ENCODE data around the gene ITGB1BP1. TPM values are rescaled to one million over a fixed set of nuclear protein-coding genes. Genes with fewer than 3 reads are reported as not detected.

The ITGB1BP1 gene
- total and polyA plus RNA-seq, 10 of the 15 experiments (the other 5 are each of a cell fraction or from before 2014, with no cell fraction given), result 50.2 to 273 (median 97.2) TPM

GRCh38 chr2:9391961-9392720, 31.2 kb downstream of the ITGB1BP1 start (continued):
- TF ChIP-seq NFYB (IDR thresholded peaks at IDR 0.05; ENCODE audit: insufficient read depth, low read depth, low read length) (no peak), MEF2A (IDR thresholded peaks at IDR 0.05; ENCODE audit: insufficient read depth, low read depth, low read length) (no peak)

GRCh38 chr2:9390991-9391390, 32.3 kb downstream of the ITGB1BP1 start:
- no peak overlapping the region for H3K4me2 ChIP-seq (ENCODE audit: control insufficient read depth, insufficient read depth)
- H3K9ac ChIP-seq (ENCODE audit: control insufficient read depth, insufficient read depth, low read length), result no peak overlapping the region
- H3K79me2 ChIP-seq (ENCODE audit: control insufficient read depth, insufficient read depth, low read length), result no peaks in the 10 kb centered on the region
- RAD21 ChIA-PET (ENCODE audit: unreplicated experiment), result no interaction called here
- ATAC-seq (no peak), DNase-seq (ENCODE audit: low read depth, low spot score) (no peak), FAIRE-seq (no peak)
- H2AFZ ChIP-seq (ENCODE audit: control insufficient read depth, low read depth, low read length), result no peak overlapping the region
- no peak overlapping the region for H3K4me3 ChIP-seq
- intact Hi-C loops (cut with micrococcal nuclease; ENCODE audit: unreplicated experiment), result no loop called here
- H3K9me3 ChIP-seq (replicated peaks; ENCODE audit: control insufficient read depth, insufficient read depth, low read length), result no peaks in the 10 kb centered on the region; the same call in 2 of the 3 replicates
- no peaks in the 10 kb centered on the region for H3K36me3 ChIP-seq (ENCODE audit: control insufficient read depth in 2 of 2, insufficient read depth in 2 of 2, low read length in 1 of 2)
- TF ChIP-seq, protein P1, sequence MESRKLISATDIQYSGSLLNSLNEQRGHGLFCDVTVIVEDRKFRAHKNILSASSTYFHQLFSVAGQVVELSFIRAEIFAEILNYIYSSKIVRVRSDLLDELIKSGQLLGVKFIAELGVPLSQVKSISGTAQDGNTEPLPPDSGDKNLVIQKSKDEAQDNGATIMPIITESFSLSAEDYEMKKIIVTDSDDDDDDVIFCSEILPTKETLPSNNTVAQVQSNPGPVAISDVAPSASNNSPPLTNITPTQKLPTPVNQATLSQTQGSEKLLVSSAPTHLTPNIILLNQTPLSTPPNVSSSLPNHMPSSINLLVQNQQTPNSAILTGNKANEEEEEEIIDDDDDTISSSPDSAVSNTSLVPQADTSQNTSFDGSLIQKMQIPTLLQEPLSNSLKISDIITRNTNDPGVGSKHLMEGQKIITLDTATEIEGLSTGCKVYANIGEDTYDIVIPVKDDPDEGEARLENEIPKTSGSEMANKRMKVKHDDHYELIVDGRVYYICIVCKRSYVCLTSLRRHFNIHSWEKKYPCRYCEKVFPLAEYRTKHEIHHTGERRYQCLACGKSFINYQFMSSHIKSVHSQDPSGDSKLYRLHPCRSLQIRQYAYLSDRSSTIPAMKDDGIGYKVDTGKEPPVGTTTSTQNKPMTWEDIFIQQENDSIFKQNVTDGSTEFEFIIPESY (IDR thresholded peaks at IDR 0.05), result no peak
- TF ChIP-seq HDGF (IDR thresholded peaks at IDR 0.05), result no peak
- no peak for TF ChIP-seq MYC (IDR thresholded peaks at IDR 0.05; ENCODE audit: insufficient read depth, insufficient read length, insufficient replicate concordance, low read length, severe bottlenecking)
- no peak for TF ChIP-seq EED (IDR thresholded peaks at IDR 0.05; ENCODE audit: low read depth)
- TF ChIP-seq, protein P2, sequence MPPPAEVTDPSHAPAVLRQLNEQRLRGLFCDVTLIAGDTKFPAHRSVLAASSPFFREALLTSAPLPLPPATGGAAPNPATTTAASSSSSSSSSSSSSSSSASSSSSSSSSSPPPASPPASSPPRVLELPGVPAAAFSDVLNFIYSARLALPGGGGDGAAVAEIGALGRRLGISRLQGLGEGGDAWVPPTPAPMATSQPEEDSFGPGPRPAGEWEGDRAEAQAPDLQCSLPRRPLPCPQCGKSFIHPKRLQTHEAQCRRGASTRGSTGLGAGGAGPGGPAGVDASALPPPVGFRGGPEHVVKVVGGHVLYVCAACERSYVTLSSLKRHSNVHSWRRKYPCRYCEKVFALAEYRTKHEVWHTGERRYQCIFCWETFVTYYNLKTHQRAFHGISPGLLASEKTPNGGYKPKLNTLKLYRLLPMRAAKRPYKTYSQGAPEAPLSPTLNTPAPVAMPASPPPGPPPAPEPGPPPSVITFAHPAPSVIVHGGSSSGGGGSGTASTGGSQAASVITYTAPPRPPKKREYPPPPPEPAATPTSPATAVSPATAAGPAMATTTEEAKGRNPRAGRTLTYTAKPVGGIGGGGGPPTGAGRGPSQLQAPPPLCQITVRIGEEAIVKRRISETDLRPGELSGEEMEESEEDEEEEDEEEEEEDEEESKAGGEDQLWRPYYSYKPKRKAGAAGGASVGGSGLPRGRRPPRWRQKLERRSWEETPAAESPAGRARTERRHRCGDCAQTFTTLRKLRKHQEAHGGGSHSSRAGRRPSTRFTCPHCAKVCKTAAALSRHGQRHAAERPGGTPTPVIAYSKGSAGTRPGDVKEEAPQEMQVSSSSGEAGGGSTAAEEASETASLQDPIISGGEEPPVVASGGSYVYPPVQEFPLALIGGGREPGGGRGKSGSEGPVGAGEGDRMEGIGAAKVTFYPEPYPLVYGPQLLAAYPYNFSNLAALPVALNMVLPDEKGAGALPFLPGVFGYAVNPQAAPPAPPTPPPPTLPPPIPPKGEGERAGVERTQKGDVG (CRISPR knock-in tag; IDR thresholded peaks at IDR 0.05), result no peak
- TF ChIP-seq IRF4 (IDR thresholded peaks at IDR 0.05; ENCODE audit: low read depth, low read length), result no peak
- no peak for TF ChIP-seq IRF5 (IDR thresholded peaks at IDR 0.05; ENCODE audit: borderline replicate concordance)
- no TSS peak for BruUV-seq (replicated peaks)
- POLR2A ChIA-PET, result no interaction called here
- WGBS (ENCODE audit: insufficient coverage, insufficient replicate concordance, low lambda C conversion rate, missing lambda C conversion rate), result 56% methylated on average over 19 of the region's 19 CpGs
- H4K20me1 ChIP-seq (ENCODE audit: control insufficient read depth, insufficient read depth), result no peaks in the 10 kb centered on the region
- no peak overlapping the region for H3K27ac ChIP-seq (ENCODE audit: control insufficient read depth, insufficient read depth)
- SMC1A ChIA-PET (ENCODE audit: uncharacterized antibody, unreplicated experiment), result no interaction called here
- H3K27me3 ChIP-seq (replicated peaks in 1 of 2; ENCODE audit: control insufficient read depth in 2 of 2, insufficient read depth in 2 of 2, low read length in 1 of 2), result no peaks in the 10 kb centered on the region; a peak in 2 of 4 replicates
- H3K4me1 ChIP-seq (ENCODE audit: control insufficient read depth, insufficient read depth, low read length), result no peaks in the 10 kb centered on the region
- CTCF ChIA-PET, result no interaction called here
- in situ Hi-C loops (cut with MboI), result no loop called here

Measured in GM12878 (cell line).